WTC11 (cell line): ENCODE results near the gene PSMA7.

Source experiments
- ETV6 ChIP-seq: sonication (generic); formaldehyde crosslinking; IDR thresholded peaks from 2 replicates; pipeline ENCODE4 v1.8.1; 2022; ENCODE audit warnings: mild to moderate bottlenecking, missing genetic modification reagents
- FOXJ3 ChIP-seq: sonication (generic); formaldehyde crosslinking; IDR thresholded peaks from 2 replicates; pipeline ENCODE4 v1.9.0; 2021; ENCODE audit warnings: missing genetic modification reagents, mild to moderate bottlenecking, borderline replicate concordance
- ZNF423 ChIP-seq: fragments of 250-450 bp; sonication (Bioruptor Pico); IDR thresholded peaks from 2 replicates; pipeline ENCODE4 v2.1.2; 2022; ENCODE audit warnings: mild to moderate bottlenecking, moderate library complexity
- TF ChIP-seq, protein P1 (sequence below): sonication (generic); formaldehyde crosslinking; IDR thresholded peaks from 2 replicates; pipeline ENCODE4 v1.8.0; 2022; ENCODE audit warnings: mild to moderate bottlenecking, missing genetic modification reagents
- TF ChIP-seq, protein P2 (sequence below): sonication (generic); formaldehyde crosslinking; IDR thresholded peaks from 2 replicates; pipeline ENCODE4 v1.8.0; 2023; ENCODE audit warnings: missing genetic modification reagents

DNA sequence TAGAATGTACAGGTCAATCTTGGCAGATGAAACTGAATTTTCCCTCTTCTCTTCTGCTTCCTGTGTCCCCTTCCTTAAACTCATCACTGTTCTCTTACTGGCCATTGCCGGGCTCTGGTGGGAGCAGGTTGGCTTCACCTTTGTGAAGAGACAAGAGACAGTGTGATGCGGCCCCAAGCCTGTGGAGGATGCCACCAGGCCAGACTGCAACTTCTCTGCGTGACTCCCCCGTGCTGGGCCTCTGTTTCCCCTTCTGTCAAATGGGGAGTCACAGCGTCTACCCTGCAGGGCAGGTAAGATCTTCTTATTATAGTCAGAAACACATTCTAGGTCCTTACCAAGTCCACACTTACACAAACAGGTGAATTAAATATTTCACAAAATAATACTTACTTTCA, 22.8 kb downstream of the PSMA7 start:
- TF ChIP-seq, protein P1, sequence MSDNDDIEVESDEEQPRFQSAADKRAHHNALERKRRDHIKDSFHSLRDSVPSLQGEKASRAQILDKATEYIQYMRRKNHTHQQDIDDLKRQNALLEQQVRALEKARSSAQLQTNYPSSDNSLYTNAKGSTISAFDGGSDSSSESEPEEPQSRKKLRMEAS (CRISPR knock-in tag) = no peak
- no peak for TF ChIP-seq ZNF423 (CRISPR knock-in tag)
- TF ChIP-seq FOXJ3 (CRISPR knock-in tag) = no peak
- TF ChIP-seq ETV6 (CRISPR knock-in tag) = no peak
- TF ChIP-seq, protein P2, sequence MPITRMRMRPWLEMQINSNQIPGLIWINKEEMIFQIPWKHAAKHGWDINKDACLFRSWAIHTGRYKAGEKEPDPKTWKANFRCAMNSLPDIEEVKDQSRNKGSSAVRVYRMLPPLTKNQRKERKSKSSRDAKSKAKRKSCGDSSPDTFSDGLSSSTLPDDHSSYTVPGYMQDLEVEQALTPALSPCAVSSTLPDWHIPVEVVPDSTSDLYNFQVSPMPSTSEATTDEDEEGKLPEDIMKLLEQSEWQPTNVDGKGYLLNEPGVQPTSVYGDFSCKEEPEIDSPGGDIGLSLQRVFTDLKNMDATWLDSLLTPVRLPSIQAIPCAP (CRISPR knock-in tag) = no peak
